Stimulated activated CD4-positive, alpha-beta T cell treated with anti-CD3 and anti-CD28 coated beads, Interleukin-15, amount 100 ng/mL, for 24 hours (primary cell): ENCODE results near the gene XNDC1N.
A peak's percentile ranks its signal among the peaks of the same experiment; 100 is the strongest.

Experiments used
- DNase-seq: peaks from one replicate; pipeline ENCODE4 v3.0.0-alpha.2; 2020

The XNDC1N gene, protein sequence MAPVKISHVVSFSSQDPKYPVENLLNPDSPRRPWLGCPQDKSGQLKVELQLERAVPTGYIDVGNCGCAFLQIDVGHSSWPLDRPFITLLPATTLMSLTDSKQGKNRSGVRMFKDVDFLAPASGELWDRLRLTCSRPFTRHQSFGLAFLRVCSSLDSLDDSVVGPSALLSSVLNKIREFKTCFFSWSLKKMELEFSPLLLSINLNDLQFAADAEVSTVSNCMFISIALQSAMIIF

DNA sequence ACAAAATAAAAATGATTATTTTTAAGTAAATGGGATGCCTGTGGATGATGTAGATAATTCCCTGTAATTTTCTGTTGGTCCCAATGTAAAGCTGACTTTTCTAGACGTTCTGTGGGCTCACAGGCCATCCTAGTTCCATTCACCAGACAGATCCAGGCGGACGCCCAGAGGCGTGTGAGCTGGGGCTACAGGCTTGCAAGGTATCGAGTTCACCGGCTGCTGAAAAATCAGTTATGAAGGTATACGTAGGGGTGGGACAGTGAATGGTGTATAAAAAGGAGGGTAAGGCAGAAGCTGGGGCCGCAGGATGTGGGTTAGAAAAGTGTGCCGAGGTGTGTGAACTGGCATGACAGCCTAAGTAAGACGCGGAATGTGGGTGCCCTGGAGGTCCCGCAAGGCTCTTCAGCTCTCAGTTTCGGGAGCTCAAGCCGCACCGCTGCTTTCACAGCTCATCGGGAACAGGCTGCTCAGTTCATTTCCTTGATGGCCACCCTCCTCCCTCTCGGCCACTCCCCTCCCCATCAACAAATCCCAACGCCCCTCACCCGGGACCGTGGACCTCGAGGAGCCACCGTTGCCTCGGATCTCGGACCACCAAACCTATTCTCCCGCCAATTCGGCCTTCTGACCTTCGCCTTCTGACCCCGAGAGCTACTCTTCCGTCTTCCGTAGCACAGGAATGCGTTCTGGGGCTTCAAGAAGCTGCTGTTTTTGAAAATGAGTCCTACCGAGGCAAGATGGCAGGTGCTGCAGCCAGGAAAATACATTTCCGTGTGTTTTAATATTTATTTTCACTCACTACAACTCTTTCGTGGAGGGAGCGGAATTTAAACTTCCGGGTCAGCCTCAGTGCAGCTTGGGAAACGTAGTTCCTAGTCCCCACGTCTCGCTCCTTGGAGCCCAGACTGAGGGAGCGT lies at the start of gene XNDC1N:
Gene XNDC1N (minus strand): TSS at position 775 of the 917 bp plus-strand sequence. CDS start 5,241 bp downstream, outside the sequence.
- DNase-seq, result peak; percentile 81

DNA sequence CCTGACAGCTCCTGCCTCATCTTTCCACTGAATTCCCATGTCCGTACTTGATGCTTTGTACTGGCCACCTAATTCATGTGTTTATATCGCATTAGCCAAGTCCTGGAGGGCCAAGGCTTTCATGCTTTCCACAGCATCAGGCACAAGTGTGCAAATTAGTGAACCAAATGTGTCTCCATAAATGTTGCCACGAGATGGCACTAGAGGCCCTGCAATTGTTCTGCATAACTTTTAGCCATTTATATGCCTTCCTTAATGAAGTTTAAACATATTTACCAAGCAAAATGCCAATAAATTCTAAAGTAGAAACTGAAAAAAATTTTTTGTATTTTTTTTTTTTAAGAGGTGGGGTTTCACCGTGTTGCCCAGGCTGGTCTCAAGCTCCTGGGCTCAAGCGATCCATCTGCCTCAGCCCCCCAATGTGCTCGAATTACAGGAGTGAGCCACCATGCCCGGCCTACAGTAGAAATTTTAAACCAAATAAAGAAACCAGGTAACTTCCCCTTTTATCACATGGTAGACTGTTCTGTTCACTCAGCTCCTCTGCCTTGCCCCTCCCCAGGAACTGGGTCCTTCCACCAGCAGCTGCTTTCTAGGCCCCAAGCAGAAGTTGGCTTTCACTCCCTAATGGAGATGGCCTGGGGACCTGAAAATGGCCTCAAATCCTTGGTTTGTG lies 49.5 kb upstream of the XNDC1N start:
- peak; percentile 59 for DNase-seq

DNA sequence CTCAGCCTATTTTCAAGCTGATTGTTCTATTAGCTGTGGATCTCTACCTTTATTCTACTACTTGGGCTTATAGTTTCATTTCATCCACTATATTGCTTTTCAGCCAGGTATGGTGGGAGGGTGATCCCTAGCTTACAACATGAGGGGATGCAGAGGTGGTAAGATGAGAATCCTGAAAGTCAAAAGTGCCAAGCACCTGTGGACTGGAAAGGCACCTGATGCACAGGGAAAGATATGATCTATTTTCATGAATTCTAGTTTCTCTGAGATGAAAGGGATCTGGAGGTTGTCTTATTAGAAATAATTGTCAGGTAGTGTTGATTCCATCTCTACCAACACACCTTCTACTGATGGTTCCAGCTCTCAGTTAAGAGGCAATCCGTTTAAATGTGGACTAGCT lies 48.7 kb upstream of the XNDC1N start:
- no peak for DNase-seq

DNA sequence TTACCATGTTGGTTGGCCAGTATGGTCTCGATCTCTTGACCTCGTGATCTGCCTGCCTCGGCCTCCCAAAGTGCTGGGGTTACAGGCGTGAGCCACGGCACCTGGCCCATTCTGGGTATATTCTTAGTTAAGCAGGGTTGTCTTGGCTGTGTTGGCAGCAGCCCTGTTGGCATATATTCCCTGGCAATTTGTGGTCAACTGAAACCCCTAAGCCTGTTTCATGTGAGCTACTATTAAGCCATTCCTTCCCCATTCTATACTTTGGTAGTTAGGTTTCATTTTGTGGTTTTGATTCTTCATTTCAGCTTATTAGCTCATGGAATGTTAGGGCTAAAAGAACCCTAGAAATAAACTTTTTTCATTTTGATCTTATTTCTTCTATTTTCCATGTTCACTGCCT lies 48.2 kb upstream of the XNDC1N start:
- DNase-seq, result no peak

DNA sequence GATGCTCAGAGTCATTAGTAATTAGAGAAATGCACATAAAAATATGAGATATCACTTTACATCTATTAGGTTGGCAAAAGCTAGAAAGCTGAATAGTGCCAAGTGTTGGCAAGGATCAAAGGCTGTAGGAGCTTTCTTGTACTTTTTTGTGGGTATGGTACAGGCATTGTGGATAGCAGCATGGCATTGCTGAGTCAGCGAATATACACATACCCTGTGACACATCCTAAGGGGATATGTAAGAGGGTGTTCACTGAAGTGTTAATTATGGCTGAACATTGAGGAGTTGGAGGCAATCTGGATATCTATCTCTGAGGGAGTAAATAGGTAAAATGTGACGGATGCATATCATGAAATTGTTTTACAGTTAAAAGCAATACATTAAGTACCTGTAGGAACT lies 43.3 kb upstream of the XNDC1N start:
- no peak for DNase-seq

DNA sequence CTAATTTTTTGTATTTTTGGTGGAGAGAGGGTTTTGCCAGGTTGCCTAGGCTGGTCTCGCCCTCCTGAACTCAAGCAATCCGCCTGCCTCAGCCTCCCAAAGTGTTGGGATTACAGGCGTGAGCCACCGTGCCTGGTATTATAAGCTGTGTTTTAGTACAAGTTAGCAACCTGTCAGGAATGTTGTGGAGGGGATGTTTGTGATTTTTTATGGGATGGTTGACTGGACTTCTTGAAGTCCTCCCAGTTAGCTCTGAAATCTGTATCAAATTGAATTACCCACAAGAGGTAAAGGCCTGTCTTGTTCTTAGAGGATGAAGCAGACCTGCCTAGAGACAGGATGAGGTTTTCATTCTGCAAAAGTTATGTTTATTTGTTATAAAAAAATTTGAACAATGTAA lies 36.2 kb upstream of the XNDC1N start:
- DNase-seq, result no peak

DNA sequence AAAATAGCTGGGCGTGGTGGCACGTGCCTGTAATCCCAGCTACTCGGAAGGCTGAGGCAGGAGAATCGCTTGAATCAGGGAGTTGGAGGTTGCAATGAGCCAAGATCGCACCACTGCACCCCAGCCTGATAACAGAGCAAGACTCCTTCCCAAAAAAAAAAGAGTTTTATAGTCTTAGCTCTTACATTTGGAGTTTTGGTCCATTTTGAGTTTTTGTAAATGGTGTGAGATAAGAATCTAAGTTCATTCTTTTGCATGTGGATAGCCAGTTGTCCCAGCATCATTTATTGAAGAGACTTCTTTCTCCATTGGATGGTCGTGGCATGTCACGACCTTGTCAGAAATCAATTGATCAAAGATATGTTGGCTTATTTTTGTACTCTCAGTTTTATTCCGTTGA lies 35.1 kb upstream of the XNDC1N start:
- no peak for DNase-seq

DNA sequence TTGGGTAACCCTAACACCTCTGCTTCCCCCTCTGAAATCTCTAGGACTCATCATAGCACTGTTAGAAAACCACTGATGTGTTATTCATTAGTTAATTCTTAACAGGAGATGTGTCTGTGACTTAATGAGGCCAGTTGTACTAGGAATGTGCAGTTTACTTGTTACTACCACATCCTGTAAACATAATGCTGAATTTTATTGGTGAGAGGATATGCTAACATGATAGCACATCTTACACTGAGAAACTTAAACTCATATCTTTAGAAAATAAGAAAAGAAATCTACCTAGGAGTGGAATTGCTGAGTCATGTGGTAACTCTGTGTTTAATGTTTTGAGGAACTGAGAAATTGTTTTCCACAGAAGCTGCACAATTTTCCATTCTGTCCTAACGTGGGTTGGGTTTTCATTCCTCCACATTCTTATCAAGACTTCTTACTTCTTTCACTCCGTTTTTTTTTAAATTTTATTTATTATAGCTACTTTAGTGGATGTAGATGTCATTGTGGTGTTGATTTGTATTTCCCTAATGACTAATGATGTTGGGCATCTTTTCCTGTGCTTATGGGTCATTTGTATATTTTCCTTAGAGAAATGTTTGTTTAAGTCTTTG lies 34.1 kb upstream of the XNDC1N start:
- no peak for DNase-seq

DNA sequence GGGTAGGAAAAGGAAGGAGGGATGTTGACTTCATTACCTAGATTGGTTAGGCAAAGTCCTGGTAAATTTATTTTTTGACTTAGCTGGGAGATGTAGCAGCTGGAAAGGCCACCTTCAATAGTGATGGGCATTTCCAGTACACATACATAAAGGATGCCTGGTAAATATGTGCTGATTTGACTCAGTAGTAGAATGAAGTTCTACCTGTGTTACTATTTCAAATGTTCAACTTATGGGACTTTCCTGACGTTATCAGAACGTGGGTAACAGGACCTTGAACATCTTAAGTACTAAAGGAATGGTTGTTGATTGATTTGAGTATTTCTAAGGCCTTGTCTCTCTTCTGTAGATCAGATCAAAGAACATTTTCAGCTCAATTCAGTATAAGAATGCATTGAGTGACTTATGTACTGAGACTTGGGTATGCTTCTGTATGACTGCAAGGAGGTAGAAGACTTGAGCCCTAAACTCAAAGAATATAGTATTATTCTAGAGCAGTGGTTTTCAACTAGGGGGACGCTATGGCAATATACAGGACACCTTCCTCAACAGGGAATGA lies 27.6 kb upstream of the XNDC1N start:
- DNase-seq, result no peak

DNA sequence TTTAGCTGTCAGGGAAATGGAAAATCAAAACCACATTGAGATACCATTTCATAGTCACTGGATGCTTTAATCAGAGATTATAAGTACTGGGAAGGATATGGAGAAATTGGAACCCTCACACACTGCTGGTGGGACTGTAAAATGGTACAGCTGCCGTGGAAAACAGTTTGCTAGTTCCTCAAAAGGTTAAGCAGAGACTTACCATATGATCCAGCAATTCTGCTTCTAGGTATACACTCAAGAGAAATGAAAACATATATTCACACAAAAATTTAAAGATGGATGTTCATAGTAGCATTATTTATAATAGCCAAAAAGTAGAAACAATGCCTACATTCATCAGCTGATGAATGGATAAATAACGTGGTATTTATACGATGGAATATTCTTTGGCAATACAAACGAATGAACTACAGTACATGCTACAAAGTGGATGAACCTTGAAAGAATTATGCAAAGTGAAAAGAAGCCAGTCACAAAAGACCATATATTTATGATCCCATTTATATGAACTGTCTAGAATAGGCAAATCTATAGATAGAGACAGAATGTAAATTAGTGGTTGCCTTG lies 23.4 kb upstream of the XNDC1N start:
- DNase-seq, result no peak

DNA sequence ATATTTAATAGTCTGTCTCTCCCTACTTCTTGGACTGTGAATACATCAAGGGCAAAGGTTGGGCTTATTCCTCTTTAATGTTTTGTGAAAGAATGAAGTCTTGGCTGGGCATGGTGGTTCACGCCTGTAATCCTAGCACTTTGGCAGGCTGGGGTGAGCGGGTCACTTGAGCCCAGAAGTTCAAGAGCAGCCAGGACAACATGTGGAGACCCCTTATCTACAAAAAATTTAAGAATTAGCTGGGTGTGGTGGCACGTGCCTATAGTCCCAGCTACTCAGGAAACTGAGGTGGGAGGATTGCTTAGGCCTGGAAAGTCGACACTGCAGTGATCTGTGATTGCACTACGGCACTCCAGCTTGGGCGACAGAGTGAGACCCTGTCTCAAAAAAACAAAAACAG lies 20.6 kb upstream of the XNDC1N start:
- DNase-seq, result no peak

DNA sequence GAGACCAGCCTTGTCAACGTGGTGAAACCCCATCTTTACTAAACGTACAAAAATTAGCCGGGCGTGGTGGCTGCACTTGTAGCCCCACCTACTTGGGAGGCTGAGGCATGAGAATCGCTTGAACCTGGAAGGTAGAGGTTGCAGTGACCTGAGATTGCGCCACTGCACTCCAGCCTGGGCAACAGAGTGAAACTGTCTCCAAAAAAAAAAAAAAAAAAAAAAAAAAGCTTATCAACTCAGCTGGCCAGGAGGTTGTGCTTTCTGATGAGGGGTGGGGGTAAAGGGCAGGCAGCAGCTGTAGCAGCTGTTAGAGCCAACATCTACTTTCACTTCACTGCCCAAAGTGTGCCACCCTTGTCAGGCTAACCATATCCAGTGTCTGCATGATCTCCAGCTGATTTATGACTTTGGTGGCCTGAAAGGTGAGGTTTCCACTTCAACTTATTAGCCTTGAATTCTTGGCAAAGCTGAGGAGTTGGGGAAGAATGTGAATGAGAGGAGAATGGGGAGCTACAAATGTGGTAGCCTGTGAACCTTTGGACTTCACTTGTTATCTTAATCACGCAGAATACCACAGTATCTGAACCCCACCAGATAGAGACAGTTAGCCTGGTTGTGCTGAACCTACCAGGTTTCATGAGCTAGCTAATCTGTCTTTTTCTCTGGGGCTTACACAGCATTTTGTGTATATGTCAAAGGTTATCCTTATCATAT lies 20.1 kb upstream of the XNDC1N start:
- no peak for DNase-seq

DNA sequence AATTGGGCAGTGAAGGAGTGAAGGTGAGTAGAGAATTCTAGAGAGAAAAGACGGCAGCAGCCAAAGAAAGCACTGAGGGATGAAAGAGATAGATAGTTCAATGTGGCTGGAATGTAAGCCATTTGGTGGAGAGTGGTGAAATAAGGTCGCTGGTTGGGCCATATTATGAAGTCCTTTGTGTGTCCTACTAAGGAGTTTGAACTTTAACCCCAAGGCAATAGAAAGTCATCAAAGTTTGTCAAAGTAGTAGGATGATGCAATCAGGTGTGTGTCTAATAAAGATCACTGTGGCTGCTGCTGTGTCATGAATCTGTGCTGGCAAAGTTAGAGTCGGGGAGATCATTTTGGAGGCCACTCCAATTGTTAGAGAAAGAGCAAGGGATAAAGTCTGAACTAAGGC lies 19.1 kb upstream of the XNDC1N start:
- no peak for DNase-seq

DNA sequence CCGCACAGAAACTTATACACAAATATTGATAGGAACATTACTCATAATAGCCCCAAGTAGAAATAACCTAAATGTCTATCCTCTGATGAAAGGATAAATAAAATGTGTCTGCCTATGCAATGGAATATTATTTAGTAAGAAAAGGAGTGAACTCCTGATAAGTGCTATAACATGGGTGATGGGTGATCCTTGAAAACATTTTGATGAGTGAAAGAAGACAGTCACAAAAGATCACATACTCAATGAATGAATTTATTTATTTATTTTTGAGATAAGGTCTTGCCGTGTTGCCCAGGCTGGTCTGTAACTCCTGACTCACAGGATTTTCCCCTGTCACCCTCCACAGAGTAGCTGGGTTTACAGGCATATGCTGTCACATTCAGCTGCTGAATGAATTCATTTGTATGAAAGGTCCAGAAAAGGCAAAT lies 17.8 kb upstream of the XNDC1N start:
- DNase-seq, result peak; percentile 17

DNA sequence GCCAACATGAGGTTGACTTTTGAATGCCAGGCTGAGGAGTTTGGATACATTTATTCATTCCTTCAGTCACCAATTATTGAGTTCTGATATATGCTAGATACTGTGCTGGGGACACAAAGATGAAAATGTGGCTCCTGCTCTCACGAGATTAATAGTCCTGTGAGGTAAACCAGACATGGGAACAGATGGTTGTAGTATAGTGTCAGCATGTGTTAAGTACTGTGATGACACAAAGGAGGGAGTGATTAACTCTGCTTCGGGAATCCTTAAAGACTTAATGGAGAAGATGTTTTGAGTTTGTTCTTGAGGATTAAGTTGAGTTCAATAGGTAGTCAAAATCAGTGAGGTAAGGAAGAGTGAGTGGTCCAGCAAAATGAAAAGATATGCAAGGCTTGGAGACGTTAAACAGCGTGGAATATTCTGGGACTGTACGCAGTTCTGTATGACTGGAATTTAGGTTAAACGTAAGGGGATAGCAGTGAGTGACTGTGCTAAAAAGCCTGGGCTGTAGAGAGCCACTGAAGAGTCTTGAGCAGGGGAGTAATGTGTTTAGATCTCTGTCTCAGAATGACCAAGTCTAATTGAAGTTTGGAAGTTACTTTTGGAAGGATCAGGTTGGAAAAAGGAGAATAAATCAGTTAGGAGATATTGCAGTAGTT lies 12.3 kb upstream of the XNDC1N start:
- no peak for DNase-seq

DNA sequence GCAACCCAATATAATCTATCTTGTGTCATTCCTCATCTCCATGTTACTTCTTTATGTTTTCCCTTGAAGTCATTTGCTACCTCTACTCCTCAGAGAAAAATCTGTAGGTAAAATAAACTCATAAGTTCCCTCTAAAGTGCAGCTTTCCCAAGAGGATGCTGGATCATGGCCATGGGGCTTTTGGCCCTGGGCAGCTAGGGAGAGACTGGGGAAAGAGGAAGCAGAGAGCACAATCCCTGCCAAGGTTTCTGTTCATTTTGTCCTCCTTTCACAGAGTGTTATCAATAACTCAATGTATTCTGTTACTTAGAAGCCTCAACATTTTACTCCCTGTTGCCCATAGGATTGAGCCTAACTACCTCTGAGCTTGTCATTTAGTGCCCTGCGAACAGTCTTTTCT lies 9.4 kb upstream of the XNDC1N start:
- no peak for DNase-seq

DNA sequence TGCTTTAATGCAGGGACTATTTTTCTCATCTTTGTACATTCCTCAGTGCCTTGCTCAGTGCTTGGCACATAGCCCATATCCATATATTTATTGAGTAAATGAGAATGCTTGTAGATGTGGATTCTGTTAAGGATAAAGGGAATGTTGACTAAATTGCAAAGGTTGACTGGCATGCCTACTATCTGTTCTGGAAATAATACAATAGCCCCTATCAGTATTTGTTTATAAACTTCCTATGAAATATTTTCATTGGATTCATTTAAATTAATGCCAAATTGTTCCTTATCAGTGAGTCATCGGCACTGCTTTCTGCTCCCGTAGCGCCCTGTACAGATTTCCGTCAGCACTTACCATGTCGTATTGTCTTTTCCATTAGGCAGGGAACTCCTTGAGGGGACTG lies 8.4 kb upstream of the XNDC1N start:
- DNase-seq, result no peak

DNA sequence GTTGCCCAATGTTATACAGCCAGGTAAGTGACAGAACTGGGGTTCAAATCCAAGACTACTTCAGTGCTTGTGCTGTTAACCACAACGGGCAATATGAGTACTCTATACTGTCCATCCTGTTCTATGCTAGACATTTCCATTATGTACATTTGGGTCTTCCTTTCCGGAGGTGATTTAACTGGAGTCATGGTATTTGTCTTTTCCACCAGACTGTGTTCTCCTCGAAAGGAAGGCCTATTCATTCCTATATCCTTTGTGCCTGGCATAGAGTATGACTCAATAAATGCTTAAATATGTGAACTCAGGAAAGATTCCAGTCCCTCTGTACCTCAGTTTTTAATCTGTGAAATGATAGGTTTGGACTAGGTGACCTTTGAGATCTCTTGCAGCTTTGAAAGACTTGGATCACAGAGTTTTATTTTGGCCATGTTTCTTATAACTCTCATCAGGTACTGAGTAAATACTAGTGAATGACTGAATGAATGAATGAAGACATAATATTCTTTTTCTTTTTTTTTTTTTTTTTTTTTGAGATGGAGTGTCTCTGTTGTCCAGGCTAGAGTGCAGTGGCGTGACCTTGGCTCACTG lies 7.0 kb upstream of the XNDC1N start:
- DNase-seq, result no peak

DNA sequence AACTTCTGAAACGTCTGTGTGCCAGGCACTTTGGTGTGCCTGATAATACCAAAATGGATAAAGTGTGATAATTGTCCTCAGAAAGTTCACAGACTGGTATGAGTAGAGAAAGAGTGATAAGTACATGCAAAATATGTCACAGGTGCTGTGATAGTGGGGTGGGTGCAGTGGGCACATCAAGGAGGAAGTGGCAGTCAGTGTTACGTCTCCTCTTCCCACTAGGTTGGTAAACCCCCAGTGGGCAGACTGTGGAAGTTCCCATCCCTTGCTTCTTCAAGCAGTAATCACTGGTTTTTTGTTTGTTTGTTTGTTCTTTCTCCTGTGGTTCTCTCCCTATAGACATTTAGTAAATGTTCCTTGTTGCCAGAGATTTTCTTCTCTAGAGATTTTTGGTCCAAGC lies 5.8 kb upstream of the XNDC1N start:
- DNase-seq, result no peak

DNA sequence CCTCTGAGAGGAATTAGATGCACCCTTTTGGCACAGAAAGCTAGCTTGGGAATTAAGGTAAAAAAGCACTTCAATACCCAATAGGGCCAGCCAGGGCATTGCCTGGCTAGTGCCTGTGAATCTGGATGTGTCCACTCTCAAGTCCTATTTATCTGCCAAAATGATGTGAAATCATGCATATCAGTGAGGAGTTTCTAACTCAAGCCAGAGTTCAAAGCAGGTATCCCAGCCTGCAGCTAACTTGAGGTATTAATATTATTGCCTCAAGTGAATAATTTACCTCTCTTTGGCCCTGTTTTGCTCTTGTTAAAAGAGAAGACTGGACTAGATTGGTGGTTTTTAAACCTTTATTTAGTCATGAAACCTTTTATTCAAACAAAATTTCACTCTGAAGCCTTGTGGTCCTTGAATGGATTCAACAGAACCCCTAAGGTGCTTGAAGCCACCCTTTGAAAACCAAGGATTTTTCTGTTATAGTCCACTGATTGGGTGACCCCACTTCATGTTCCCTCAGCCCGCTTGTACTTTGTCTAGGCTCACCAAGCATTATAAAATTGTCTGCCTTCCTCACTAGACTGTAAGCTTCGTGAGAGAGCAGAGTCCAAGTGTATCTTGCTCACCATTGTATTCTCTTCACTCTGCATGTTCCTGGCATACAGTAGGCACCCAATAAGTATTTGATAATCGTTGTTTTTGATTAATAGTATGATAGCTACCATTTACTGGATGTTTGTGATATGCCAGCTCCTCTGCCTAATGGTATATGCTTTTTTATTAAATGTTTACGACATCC lies 4.9 kb upstream of the XNDC1N start:
- DNase-seq, result no peak
